Esophagus mucosa (tissue), 1 donor: ENCODE measurements around the gene SYNPR. TPM values are rescaled to one million over a fixed set of nuclear protein-coding genes. Genes with fewer than 3 reads are reported as not detected.

Source experiments
- ATAC-seq: fragments of 200-7000 bp; cut with Tn5 transposase; one replicate; pipeline ENCODE4 v1.9.1; 2020
- total RNA-seq: library from RNA; stranded (reverse); gene quantifications from one replicate; pipeline ENCODE4 v1.2.4, GENCODE V29; 2023
- donor health status: DM: yes; HTN: yes; CAD: no.

Gene SYNPR
- total RNA-seq, 1 donor from 2014 or later: not detected

DNA sequence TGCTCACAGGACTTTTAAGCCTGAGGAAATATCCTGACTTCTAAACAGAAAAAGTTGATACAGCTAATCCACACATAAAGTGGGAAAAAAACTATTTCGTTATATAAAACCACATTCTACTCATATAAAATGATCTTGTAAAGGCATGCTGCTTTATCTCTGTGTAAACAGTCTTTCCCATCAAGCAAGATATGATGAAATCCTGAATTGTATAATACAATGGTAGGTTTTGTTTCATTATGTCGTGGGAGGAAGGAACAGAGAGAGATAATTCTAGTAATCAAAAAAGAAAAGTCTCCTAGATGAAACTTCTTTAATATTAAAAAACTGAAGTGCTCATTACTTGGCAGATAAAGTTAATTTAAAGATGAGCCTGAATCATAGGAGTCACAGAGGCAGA lies 281.8 kb downstream of the SYNPR start:
- ATAC-seq: no peak

DNA sequence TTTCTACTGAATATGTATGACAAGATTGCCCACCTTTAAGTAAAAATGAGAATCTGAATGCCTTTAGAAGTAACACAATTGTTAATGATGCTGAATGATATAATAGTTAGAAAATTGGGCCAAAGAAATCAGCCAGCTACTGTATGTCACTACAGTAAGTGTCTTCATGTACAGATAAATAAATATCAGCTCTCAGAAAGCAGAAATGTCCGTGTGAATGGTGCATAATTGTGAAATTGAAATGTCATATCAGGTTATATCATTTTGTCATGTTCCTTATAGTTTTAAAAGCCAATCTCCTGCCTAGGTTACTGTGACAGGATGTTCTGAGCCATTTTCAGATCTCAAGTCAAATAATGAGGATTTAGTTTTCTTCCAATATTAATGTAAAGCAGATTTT lies 283.8 kb downstream of the SYNPR start:
- no peak for ATAC-seq

DNA sequence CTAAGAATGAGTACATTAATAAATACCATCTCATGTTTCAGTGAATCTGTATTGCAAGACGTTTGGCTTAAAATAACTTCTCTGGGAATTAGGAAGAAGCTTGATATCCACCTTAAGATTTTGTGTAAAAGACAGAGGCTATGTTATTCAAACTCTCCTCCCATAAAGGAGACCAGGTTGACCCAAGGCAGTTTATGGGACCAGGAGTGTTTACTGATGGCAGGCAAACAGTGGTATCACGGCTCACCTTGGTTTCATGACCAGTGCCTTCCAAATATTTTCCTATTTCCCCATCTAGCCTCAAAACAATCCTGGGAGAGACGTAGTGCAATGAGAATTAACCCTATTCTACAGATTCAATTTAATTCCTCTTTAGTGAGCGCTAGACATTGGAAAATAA lies 284.2 kb downstream of the SYNPR start:
- no peak for ATAC-seq

DNA sequence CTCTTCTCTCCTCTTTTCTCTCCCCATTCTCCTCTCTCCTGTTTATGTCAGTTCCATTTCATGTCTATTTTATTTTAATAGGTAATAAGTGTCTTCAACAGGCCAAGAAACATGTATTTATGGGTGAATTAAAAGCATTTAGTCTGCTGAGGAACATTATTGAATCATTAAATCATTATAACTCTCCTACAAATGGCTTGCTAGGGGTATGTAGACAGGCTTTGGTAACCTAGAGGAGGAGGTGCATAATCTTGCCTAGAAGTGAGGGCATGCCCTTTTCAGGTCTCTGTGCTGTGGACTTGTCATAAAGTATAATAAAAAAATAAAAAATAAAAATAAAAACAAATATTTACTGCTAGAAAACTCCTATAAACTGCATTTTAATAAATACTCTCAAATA lies 285.5 kb downstream of the SYNPR start:
- no peak for ATAC-seq

DNA sequence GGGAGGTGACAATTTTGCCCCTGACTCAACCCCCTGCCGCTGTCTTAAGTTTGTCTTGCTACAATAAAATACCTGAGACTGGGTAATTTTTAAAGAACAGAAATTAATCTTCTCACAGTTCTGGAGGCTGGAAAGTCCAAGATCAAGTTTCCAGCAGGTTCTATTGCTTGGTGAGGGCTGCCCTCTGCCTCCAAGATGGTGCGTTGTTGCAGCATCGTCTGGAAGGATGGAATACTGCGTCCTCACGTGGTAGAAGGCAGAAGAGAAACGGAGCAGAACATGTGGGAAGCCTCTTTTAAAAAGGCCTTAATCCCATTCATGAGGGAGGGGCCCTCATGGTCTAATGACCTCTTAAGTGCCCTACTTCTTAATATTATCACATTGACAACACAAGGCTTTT lies 287.1 kb downstream of the SYNPR start:
- no peak for ATAC-seq

DNA sequence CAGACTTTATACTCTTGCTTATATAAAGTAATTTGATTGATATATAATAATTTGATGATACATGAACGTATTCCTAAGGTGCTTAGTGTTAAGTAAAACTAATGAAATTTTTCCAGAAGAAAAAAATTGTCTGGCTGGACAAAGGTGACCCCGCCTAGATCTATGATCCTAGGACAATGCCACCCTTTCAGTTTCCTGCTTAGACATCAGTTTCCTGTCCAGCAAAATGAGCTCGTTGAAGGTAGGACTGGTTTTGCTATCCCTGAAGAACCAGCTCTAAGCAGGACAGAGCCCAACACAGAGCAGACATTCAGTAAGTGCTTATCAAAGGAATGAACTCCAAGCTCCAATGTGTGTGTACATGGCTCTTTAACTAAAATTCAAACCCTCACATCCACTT lies 293.6 kb downstream of the SYNPR start:
- peak; percentile 20 for ATAC-seq

DNA sequence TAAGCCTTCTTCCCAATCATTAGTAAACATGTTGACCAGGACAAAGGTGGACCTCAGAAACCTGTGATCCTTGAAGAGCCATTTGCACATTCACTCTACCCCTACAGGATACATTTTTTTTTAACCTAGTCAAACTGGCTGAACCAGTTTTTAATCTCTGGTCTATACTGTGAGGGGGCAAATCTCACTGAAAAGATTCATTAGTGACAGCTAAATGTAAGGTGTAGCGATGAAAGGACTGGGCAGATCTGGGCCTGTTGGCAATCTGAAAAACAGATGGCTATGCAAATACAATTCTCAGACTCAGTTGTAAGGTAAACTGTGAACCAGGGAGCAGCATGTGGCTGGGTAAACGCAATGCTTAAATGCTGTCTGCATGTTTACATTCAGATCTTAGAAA lies 298.7 kb downstream of the SYNPR start:
- ATAC-seq: peak; percentile 95

DNA sequence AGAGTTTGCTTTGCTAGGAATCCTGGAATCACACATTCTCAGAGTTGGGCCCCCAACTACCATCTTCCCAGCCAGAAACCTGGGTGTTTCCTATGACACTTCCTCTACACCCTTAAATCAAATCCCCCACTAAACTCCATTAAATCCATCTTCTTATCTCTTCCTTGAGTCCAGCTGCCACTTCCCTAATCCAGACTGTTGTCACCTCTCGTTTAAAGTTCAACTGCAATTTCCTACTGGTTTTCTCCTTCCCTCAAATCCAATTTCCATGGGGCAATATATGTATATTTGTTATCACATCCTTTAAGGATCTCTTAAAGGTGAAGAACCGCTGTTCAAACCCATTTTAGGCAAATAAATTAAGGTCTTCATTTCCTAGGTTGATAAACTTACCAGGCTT lies 300.8 kb downstream of the SYNPR start:
- no peak for ATAC-seq

DNA sequence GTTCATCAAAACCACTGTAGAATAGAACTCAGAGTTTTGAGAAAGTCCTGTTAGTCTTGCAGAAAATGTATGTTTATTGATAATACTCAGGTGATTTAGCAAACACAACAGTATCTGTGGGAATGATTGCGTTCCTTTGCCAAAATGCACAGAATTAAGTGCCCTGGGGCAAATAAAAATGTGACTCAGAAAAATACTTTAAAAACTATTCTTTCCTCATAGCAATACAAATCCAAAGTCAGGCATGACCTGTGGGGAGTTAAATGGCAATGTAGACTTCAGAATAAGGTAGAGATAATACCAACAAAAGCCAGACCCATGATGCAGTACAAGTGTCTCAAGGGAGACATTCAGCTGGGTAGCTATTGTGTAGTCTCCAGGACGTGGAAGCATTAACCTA lies 302.0 kb downstream of the SYNPR start:
- ATAC-seq: no peak

DNA sequence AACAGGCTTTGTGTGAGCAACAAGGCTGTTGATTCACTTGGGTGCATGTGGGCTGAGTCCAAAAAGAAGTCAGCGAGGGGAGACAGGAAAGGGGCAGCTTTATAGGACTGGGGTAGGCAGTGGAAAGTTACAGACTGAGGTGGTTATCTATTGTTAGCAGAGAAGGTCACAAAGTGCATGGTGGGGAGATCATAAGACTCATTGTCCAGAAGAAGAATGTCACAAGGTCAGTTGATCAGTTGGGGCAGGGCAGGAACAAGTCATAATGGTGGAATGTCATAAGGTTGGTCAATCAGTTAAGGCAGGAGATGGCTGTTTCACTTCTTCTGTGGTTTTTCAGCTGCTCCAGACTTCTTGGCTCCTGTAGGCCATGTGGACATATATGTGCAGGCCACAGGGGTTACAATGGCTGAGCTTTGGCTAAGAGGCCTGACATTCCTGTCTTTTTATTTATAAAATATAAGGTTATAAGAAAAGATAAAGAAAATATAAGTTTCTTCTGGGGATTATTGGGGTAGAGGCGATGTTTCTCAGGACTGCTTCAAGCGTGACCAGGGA lies 304.9 kb downstream of the SYNPR start:
- ATAC-seq: no peak

DNA sequence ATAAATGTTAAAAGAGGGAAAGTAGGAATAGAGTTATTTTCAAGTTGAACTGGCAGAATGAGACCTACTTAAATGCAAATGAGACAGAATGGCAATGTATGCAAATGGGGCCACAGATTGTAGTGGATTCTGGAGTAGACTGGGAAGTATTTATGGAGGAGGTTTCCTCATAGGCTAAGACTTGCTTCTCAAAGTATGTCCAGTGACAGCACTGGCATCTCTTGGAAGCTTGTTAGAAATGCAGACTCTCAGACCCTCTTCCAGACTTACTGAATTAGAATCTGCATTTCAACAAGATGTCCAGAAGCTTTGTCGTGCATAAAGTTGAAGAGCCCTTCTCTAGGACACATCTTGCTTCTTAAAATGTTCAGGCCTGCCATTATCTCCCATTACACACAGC lies 306.6 kb downstream of the SYNPR start:
- no peak for ATAC-seq

DNA sequence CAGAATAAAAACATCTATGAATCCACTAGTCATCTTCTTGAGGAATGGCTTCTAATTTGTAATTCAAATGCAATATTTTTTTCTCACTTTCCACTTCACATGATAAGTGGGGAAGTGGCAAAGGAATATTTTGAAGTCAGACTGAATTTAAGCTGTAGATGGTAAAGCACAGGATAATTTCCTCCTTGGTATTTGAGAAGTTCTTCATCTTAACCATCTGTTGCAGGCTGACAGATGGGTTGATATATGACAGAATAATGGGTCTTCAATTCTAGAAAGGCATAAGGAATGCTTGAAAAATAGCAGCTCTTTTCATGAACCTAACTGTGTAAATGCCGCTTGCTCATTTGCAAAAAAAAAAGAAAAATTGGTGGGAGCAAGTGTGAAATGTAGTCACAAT lies 307.8 kb downstream of the SYNPR start:
- ATAC-seq: no peak

DNA sequence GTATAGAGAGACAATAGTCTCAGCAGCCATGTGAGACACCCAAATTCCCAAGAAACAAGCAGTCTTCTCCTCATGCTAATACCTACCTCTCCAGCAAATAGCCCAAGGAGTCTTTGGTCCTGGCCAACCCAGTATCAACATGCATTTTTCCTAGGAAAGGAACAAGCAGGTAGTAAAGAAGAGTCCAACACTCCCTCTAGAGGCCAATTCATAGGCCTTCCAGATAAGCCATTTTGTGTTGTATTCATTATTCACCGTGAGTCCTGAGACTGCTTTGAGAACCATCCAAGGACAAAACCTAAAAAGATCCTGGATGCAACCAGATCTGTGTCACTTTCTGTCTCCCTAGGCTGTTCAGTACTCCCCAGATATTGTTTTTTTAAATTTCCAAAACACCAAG lies 310.8 kb downstream of the SYNPR start:
- no peak for ATAC-seq

DNA sequence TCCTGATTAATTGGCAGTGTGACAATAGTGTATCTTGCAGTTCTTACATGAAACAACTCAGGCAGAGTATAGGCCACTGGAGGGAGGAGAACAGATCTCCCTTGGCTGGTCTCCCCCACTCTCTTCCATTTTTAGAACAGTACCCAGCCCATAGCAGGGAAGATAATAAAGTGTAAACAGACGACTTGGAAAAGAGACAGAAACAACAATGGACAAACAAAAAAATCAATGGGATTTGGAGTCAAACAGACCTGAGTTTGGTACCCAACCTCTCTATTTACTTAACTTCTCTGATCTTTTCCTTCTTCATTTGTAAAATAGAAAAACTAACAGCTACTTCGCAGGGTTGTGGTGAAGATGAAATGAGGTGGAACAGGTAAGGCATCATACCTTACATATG lies 315.7 kb downstream of the SYNPR start:
- no peak for ATAC-seq

DNA sequence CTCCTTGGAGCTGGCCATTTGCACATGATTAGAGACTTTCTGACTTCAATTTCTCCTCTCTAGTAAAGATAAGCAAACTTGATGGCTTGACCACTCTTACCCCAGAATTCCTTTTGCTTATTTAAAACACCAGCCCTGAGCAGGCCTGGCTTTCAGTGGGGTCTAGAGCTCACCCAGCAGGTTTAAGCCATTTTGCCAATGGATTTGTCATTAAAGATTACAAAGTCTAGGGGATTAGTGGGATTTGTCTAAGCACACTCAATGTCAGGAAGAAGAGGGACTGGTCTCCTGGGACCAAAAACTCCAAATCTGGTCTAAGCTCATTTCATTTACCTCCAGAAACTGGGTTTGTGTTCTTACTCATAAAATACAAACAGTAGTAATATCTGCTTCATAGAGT lies 317.1 kb downstream of the SYNPR start:
- ATAC-seq: no peak

DNA sequence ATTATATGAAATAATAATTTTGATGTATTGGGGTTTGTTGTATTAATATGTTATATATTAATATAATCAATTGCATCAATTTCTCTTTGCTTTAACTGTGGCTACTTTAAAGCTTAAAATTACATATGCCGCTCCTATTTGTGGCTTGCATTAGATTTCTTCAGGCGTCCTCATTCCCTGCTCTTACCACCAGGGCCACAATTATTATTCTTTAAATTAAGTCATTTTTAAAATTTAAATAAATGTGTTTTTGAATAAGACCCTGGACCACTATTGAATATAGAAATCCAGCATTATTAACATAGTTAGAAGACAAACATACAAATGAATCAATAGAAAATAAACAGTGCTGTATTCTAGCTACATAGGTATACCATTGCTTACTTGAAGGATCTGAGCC lies 318.9 kb downstream of the SYNPR start:
- no peak for ATAC-seq

DNA sequence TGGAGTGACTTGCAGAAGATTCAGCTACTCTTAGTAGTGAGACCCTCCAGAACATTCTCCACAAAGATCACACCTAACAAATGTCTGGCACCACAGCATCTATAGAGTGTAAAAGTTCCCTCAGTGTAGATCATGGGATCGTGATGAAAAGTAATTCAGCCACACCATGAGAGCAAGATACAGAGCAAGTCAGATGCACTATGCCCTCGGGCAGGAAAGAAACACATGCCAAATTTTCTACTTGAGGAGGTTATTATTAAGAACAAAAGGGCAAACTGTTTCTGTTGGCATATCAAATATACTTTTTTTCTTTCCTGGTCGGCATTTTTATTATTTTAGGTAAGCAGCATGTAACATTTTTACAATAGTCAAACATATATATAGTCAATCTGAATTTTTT lies 329.6 kb downstream of the SYNPR start:
- ATAC-seq: no peak

DNA sequence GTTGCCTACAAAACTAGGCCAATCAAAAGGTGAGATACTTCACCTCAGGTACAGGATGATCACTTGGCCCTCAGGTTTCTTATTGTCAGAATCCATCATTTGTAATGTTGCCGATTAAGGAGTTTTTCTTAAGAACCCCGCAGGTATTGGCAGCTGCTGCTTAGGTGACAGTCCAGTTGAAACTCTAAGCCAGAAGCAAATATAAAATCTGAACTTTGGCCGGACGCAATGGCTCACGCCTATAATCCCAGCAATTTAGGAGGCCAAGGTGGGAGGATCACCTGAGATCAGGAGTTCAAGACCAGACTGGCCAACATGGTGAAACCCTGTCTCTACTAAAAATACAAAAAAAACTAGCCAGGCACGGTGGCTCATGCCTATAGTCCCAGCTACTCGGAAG lies 331.3 kb downstream of the SYNPR start:
- no peak for ATAC-seq

DNA sequence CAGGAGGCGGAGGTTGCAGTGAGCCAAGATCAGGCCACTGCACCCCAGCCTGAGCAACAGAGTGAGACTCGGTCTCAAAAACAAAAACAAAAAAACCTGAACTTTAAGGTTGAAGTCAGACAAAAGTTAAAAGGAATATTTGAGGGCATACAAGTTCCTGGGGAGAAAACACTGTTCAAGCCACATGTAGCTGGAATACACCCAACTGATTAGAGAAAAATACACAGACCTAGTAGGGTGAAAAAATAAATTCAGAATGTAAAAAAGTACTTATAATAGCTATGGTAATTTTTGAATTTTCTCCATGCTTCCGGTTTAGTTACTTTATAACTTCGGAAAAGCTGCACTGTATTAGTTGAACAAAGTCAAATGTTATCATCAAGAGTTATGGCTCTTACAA lies 331.7 kb downstream of the SYNPR start:
- ATAC-seq: no peak

DNA sequence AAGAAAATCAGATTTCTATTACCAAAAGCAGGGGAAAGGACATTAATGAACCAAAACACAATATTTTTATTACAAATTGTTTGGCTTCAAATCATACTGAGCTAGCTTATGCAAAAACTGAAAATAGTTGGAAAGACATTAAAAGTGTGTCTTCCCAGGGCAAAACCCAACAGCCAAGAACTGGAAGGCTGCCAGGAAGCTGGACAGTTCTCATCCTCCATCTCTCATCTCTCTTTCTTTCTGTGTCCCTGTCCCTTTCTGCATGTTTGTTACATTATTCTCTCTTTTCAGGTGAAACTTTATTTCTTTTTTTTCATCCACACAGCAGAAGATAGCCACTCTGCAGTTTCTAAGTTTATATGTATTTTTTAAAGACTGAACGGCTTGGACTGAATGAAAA lies 333.3 kb downstream of the SYNPR start:
- no peak for ATAC-seq

DNA sequence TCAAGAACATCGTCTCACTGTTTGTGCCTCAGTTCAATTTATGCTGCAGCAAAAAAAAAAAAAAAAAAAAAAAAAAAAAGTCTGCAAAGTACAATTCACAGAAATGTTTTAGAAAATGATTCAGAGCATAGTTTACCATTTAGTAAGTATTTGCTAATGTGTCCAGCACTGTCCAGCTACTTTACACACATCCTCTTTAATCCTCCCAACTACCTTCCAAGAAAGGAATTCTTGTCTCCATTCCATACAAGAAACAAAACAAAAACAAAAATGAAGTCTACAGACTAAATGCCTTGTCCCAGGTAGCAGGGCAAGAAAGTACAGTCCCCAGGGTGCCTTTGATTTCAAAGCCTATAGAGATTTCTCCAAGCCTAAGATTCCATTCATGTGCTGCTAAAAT lies 335.5 kb downstream of the SYNPR start:
- no peak for ATAC-seq

DNA sequence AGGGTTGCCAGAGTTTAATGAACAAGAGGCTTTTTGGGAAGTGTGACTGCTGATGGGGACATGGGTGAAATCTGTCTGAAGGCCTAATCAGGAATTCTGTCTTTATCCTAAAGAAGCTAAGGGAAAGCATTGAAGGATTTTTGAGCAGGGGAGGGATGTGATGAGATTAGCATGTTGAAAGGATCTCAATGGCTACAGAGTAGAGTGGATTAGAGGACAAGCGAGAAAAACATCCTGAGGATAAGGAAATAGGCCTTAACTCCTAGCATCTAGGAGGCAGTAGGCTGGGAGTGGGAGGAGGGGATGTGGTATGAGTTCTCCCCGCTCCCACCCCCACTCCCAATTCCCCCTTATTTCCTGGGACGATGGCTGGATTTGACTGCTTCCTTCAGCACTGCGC lies 339.3 kb downstream of the SYNPR start:
- no peak for ATAC-seq

DNA sequence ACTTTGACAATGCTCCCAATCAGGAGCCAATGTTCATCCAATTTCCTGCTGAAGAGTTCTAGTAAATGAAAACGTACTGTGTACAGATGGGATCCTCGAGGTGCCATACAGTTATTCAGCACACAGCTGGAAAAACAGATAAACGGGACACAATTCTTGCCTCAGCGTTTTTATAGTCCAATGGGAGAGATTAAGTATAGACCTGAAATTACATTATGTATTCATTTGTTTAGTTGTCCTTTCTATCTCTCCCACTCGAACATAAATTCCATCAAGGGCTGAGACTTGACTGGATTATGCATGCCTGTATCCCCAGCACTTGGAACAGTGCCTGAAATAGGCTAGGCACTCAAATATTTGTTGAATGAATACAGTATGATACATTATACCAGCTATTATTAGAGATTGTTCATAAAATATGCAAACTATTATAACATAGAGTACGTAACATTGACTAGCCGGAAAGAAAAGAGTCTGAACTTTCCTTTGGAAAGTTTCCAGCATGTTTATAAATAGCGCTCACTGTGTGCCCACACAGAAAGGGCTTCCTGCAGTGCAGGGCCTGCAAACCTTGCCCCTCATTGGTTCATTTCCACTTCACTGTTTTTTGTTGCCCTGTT lies 346.9 kb downstream of the SYNPR start:
- ATAC-seq: no peak

DNA sequence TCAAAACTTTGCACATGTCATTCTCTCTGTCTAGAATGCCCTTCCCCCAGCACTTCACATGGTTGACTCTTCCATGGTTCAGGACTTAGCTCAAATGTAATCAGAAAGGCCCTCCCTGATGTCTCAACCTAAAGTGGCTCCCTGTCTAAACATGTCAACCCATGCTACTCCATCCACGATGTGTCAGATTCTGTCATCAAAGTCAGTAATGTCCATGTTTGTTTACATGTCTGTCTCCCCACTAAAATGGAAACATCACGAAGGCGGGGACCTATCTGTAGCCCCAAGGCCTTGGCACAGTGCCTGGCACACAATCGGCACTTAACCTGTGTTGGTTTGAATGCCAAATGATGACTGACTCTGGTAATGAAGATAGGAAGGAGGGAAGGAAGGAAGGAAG lies 353.6 kb downstream of the SYNPR start:
- ATAC-seq: peak; percentile 48

DNA sequence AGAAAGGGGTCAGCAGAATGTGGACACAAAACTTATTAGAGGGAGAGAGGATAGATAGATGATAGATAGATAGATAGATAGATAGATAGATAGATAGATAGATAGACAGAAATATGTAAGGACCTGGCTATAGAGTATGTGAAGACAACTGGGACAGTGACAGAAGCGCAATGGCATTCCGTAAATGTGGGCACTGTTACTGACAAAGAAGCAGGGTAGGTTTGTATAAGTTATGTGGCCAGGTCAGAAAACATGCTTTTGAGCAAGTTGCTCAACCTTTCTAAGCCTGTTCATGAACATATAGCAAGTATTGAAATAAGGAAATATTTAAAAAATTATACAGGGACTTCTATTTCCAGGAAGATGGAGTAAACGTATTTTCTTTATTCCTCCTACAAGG lies 357.1 kb downstream of the SYNPR start:
- no peak for ATAC-seq
